Stimulated activated CD8-positive, alpha-beta memory T cell treated with anti-CD3 and anti-CD28 coated beads, Interleukin-7, amount 100 ng/mL, for 48 hours (primary cell): Measurements from ENCODE around the gene CDKN2B-AS1.

Source experiments
- DNase-seq, 2 donors: peaks; one replicate each; pipeline ENCODE4 v3.0.0-alpha.2; 2020; ENCODE audit warnings: low read depth in 1 of 2; ENCODE audit errors: extremely low read depth in 1 of 2

The CDKN2B-AS1 gene

GRCh38 chr9:22147813-22148527 is 153.4 kb downstream of the CDKN2B-AS1 start:
- no peak for DNase-seq

DNA sequence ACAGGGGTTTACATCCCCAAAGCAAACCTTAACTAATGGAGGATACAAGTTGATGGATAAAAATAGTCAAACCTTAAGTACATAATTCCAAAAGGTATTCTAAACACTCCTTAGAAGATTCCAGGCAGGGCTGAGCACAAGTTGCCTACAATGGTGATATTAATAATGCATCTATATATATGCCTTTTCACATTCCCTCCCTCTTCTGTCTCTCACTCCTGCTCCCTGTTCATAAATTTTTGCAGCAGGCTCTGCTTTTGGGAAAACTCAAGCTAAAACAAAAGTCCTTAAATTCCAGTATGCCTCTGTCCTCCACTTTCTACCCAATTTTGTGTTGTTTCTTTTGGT is 153.9 kb downstream of the CDKN2B-AS1 start:
- no peak for DNase-seq

DNA sequence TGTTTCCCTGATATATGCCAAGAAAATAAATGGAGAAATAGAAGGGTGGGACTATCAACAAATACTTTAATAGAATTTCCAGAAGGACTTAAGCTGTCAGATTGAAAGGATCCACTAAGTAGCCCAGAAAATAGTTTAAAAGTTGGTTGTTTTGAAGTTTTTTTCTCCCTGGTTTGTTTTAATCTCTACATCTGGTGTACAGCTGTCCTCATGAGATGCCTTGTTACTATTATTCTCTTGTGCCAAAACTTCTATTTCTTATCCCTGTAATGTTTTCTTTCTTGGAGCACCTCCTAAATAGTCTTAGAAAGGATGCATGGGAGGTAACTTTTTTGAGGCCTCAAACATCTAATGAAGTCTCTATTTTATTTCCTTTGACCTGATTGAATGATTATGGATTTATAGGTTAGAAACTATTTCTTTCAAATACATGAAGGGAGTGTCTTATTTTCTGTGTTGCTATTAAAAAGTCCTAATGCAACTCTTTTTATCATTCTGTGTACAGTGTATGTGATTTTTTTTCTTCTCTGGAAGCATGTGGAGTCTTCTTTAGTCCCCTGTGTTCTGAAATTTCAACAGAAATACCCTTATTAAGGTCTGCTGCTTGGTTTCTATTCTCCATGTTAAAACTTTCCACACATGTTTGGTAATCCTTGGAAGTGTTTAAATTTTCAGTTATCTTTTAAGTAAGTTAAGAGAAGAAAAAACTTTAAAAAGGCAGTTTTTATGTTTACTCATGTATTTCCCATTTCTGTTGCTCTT is 154.5 kb downstream of the CDKN2B-AS1 start:
- DNase-seq: no peak

GRCh38 chr9:22154064-22154463 is 159.5 kb downstream of the CDKN2B-AS1 start:
- DNase-seq: no peak

DNA sequence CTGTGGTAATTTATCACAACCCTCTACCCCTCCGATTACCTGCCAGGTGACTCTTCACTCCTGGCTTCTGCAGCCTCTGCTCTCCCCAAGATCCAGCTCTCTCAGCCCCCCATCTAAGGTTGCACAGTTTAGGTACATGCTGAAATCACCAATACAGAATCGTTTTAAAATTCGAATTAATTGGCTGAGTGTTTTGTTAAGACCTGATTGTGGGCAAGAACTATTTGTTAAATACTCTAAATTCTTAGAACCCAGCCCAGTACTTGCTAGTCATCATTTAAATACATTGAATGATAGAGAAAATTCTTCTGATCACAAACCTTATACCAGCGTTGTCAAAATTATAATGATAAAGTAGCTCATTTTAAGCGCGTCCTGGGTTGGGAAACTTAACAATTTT is 162.0 kb downstream of the CDKN2B-AS1 start:
- no peak for DNase-seq

DNA sequence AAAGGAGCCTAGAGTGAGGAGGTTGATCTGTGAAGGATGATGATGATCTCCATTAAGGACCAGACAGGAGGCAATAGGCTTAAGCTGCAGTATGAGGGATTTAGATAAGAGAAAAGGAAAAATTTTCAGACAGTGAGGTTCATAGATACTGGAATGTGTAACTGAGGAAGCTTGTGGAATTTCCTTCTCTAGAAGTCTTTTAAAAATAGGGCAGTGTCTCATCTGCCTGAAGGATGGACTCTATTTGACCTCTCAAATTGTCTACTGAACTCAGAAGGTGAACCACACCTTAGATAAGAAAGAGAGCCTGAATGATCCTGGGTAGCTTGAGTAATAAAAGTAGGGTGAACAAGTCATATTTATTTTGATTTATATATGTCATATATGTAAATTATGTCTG is 162.7 kb downstream of the CDKN2B-AS1 start:
- DNase-seq: no peak

GRCh38 chr9:22157828-22158227 is 163.2 kb downstream of the CDKN2B-AS1 start:
- no peak for DNase-seq

DNA sequence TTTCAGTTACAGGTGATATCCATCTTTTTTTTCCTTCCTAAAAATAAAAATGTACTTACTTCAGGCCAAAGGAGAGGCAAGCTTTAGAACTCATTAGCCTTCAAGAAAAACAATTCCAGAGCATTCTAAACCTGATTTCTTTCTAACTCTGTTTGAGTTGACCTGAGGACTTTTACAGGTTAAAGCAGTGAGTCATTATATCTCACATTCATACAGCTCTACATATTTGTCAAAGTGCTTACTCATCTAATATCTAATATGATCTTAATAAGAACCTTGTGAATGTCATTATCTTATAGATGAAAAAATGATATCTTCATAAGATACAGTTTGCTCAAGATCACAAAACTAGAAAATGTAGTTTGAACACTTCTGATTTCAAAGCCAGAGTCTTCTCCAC is 163.7 kb downstream of the CDKN2B-AS1 start:
- DNase-seq: no peak

GRCh38 chr9:22158927-22159346 is 164.3 kb downstream of the CDKN2B-AS1 start:
- DNase-seq: no peak

DNA sequence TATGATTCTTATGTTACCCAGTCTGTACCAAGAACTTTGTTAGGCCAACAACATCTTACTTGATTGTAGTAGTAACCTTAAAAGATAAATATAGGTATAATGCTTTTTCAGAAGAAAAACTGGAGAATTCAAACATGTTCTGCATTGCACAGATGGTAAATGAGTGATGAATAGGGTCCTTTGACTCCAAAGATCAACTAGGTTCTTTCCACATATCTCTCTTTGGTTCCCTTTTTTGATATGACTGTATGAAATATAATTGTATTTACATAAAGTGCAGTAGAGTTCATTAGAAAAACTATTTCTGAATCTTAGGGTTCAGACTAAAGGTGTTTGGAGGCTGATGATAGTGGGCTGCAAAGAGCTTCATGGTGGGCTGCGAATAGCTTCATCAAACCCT is 165.0 kb downstream of the CDKN2B-AS1 start:
- DNase-seq: no peak

DNA sequence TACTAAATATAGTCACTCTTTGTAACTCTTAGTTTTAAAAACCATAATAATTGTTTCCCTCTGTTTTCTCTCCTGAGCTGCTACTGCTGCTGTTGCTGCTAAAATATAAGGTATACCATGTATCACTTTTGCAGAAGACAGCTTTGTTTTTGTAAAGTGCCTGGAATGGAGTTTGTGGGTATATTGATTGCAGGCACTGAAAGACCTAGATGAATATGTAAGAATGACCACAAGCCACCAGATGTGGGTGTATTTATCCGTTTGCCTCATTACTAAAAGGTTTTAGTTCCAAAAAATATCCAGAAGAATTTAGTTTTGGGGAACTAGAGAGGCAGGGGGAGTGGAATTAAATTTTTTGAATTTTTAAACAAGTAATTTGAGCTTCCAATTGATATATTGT is 165.6 kb downstream of the CDKN2B-AS1 start:
- DNase-seq: no peak

DNA sequence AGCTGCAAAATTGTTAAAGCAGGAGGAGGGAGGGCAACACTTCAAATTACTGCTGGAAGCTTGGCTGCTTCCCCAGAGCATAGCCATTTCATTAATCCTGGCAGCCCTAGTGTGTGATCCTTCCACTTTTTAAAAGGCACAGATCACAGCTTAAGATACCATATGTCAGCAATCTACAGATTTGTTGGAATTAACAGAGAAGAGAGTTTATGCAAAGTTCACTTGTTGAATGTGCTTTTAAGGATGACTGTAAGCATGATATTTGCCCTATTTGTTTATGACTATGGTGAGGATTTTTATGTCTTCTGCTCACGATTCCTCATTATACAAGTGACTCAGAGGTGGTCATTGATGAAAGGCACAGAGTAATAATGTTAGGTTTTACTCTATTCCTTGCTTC is 170.6 kb downstream of the CDKN2B-AS1 start:
- DNase-seq: no peak

- DNase-seq: no peak
Measured at GRCh38 chr9:22169243-22169642, 174.7 kb downstream of the CDKN2B-AS1 start.

DNA sequence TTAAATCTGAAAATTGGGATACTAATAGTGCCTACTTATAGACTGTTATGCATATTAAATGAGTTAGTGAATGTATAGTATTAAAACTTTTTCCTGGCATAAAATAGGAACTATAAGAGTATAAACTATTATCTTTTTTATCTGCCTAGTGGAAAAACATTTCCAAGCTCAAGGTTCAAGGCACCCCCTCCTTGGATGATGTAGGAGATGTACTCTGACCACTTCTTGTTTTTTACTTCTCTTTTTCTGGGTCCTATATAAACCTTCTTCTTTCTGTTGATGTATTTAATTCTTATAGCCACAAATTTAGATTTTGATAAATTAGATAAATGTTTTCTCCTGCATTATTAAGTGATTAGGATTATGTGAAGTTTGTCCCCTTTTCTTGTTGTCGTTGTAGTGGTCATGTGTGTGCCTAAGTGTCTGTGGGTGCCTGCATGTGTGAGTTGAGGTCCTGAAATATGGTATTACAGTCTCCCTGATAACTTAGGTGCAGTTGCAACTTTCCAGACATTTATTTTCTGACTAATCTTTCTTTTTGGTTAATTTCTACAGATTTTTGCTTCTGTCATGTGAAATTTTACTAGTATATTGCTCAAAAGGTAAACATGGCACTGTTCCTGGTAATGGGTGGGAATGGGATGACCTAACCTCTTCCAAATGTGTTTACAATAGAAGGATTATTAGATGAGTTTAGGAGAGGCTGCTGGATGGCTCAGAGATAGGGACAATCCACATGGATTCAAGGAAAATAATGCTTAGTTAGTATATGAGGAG is 175.3 kb downstream of the CDKN2B-AS1 start:
- no peak for DNase-seq
